ENCODE measurements around the gene SNTB2. TPM values are rescaled to one million over a fixed set of nuclear protein-coding genes. Genes with fewer than 3 reads are reported as not detected.

Gene SNTB2
- total and polyA plus RNA-seq, 9 of the 15 experiments (the other 6 are each of a cell fraction or from before 2014, with no cell fraction given): 1.2 to 13.7 (median 5.7) TPM

GRCh38 chr16:69330286-69331109, 143.5 kb downstream of the SNTB2 start, which contains the start of gene PDF (continued):
- TF ChIP-seq BRCA1 (IDR thresholded peaks at IDR 0.05) (no peak), BRCA1 (CRISPR knock-in tag; IDR thresholded peaks at IDR 0.05) (no peak), ZNF24 (IDR thresholded peaks at IDR 0.05) (no peak), ZNF583 (CRISPR knock-in tag; IDR thresholded peaks at IDR 0.05) (no peak), NR4A1 (CRISPR knock-in tag; IDR thresholded peaks at IDR 0.05) (no peak), NR4A1 (tag; IDR thresholded peaks at IDR 0.05) (no peak), KDM5B (IDR thresholded peaks at IDR 0.05; ENCODE audit: insufficient replicate concordance, low read depth, low read length) (peak; percentile 72), ZNF518B (CRISPR knock-in tag; IDR thresholded peaks at IDR 0.05) (no peak), TFE3 (CRISPR knock-in tag; IDR thresholded peaks at IDR 0.05) (no peak), KDM1A (IDR thresholded peaks at IDR 0.05) (no peak), ZC3H8 (IDR thresholded peaks at IDR 0.05) (no peak), CTBP1 (IDR thresholded peaks at IDR 0.05; ENCODE audit: borderline replicate concordance) (peak; percentile 72), MCM7 (IDR thresholded peaks at IDR 0.05) (no peak), ZSCAN32 (CRISPR knock-in tag; IDR thresholded peaks at IDR 0.05) (peak; percentile 18), TRIM24 (IDR thresholded peaks at IDR 0.05) (no peak), MNT (conservative IDR thresholded peaks at IDR 0.05) (peak; percentile 64 to 67), MED1 (CRISPR knock-in tag; IDR thresholded peaks at IDR 0.05; ENCODE audit: borderline replicate concordance) (0 out of 2 replicates have a peak, but pooled peaks have one; percentile 49), U2AF2 (optimal IDR thresholded peaks at IDR 0.05; ENCODE audit: low read depth, low read length) (no peak), ATF1 (CRISPR knock-in tag; IDR thresholded peaks at IDR 0.05) (no peak), ATF1 (tag; IDR thresholded peaks at IDR 0.05) (peak; percentile 58), CAMTA2 (CRISPR knock-in tag; conservative IDR thresholded peaks at IDR 0.05) (peak; percentile 83; the same call in 1 of the 2 replicates), MYNN (IDR thresholded peaks at IDR 0.05) (0 out of 2 replicates have a peak, but pooled peaks have one; percentile 24), MYNN (CRISPR knock-in tag; IDR thresholded peaks at IDR 0.05) (no peak), NELFE (IDR thresholded peaks at IDR 0.05; ENCODE audit: insufficient read depth, insufficient read length) (no peak), KLF13 (tag; IDR thresholded peaks at IDR 0.05; ENCODE audit: borderline replicate concordance, low read depth) (peak; percentile 85; the same call in 1 of the 2 replicates), JUNB (CRISPR knock-in tag; conservative IDR thresholded peaks at IDR 0.05) (no peak)

Data from K562 (cell line).